Measurements from ENCODE around the gene ZNF385C. TPM values are rescaled to one million over a fixed set of nuclear protein-coding genes. Genes with fewer than 3 reads are reported as not detected.

Gene ZNF385C
- polyA plus RNA-seq, 1 donor (not counting 4 experiments of a cell fraction or from before 2014, with no cell fraction given) = 0.09 TPM

DNA sequence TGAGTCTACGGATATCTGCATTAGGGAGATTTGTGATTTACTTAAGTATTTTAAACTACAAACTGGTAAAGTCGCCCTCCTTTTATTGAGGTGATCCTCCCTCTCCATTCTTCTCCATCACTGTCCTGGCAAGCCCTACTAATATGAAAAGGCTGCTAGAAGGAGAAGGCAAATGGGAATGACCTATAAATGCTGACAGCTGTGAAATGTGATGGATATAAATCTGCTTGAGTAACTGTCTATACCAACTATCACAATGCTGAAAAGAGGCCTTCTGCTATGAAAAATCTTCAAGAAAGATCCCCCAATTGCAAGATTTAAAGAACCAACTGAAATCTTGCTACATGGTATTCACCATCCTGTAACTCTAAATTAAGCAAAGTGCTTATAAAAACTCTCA, 96.5 kb downstream of the ZNF385C start:
- peaks cover 13% of the 10 kb centered on the region for H4K20me1 ChIP-seq (ENCODE audit: control insufficient read depth, extremely low read depth, insufficient read depth, low read length)

DNA sequence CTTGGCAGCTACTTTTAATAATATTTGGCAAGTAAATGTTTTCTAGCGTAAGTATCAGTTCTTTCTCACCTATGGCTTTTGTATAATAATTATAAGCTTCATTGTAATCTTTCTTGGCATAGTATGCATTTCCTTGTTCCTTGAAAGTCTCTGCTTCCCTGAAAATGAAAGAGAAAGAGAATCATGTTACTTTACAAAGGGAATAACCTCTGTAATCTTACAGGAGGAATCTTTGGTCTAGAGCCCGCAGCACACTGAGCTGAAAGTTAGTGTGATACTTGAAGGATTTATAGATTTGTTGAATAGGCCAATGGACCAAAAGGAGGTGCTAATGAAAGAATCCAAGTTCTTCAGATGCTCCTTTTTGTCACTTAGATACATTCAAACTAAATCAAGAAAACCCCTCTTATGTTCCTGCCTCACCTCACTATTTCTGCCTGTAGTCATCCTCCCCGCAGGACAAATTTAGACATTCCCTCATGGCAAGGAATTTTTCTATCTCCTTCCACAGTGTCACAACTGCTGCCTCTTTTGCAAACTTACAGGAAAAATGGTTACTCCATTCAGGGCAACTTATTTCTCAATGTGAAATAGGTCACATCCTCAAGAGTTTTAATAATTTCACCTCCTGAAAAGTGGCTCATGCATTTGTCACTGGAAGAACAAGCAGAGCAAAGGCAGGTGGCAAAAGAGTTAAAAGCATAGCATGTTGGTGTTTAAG, 97.7 kb downstream of the ZNF385C start:
- peaks cover 6% of the 10 kb centered on the region for H3K9me1 ChIP-seq (ENCODE audit: control insufficient read depth, extremely low read depth, insufficient read depth, low read length)
- H3K27me3 ChIP-seq (ENCODE audit: control insufficient read depth, extremely low read depth, insufficient read depth, low read length) = no peaks in the 10 kb centered on the region
- H3K4me3 ChIP-seq (ENCODE audit: control insufficient read depth in 2 of 3, extremely low read depth in 1 of 3, insufficient read depth in 2 of 3, low read depth in 1 of 3, low read length in 3 of 3) = no peak overlapping the region
- peaks cover 6% of the 10 kb centered on the region for H3K4me1 ChIP-seq (ENCODE audit: control insufficient read depth, extremely low read depth, insufficient read depth, low read length)
- TF ChIP-seq EZH2 (IDR thresholded peaks at IDR 0.05; ENCODE audit: low read length) = no peak
- TF ChIP-seq, protein P1, sequence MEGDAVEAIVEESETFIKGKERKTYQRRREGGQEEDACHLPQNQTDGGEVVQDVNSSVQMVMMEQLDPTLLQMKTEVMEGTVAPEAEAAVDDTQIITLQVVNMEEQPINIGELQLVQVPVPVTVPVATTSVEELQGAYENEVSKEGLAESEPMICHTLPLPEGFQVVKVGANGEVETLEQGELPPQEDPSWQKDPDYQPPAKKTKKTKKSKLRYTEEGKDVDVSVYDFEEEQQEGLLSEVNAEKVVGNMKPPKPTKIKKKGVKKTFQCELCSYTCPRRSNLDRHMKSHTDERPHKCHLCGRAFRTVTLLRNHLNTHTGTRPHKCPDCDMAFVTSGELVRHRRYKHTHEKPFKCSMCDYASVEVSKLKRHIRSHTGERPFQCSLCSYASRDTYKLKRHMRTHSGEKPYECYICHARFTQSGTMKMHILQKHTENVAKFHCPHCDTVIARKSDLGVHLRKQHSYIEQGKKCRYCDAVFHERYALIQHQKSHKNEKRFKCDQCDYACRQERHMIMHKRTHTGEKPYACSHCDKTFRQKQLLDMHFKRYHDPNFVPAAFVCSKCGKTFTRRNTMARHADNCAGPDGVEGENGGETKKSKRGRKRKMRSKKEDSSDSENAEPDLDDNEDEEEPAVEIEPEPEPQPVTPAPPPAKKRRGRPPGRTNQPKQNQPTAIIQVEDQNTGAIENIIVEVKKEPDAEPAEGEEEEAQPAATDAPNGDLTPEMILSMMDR (optimal IDR thresholded peaks at IDR 0.05 in 1 of 3, IDR thresholded peaks at IDR 0.05 in 1 of 3, conservative IDR thresholded peaks at IDR 0.05 in 1 of 3; ENCODE audit: extremely low read depth in 1 of 3, insufficient read depth in 2 of 3, low read length in 3 of 3) = no peak
- no peak overlapping the region for H3K4me2 ChIP-seq (ENCODE audit: control insufficient read depth, extremely low read depth, insufficient read depth, low read depth, low read length)
- H3K9ac ChIP-seq (ENCODE audit: control insufficient read depth, extremely low read depth, insufficient read depth, low read length) = no peak overlapping the region
- dilution Hi-C loops (cut with MboI; ENCODE audit: extremely low pct_ligation_motif_present, low sequenced_read_pairs) = no loop called here
- no peak overlapping the region for H3K27ac ChIP-seq (ENCODE audit: control insufficient read depth, insufficient read depth, low read length)
- peaks cover 27 to 28% of the 10 kb centered on the region in 2 experiments for H3K36me3 ChIP-seq (ENCODE audit: control insufficient read depth in 2 of 2, extremely low read depth in 1 of 2, insufficient read depth in 2 of 2, low read length in 2 of 2)
- peaks cover 51% of the 10 kb centered on the region for H3K79me2 ChIP-seq (ENCODE audit: control insufficient read depth, insufficient read depth, low read length)
- H2AFZ ChIP-seq (ENCODE audit: control insufficient read depth, low read length) = no peak overlapping the region
- no peak for FAIRE-seq
- H3K9me3 ChIP-seq (ENCODE audit: control insufficient read depth, low read depth, low read length) = no peaks in the 10 kb centered on the region
- peaks cover 13% of the 10 kb centered on the region for H4K20me1 ChIP-seq (ENCODE audit: control insufficient read depth, extremely low read depth, insufficient read depth, low read length)
- DNase-seq (ENCODE audit: low read depth, low spot score) = no peak

More for the DNA sequence above, 96.5 kb downstream of the ZNF385C start:
- H3K9ac ChIP-seq (ENCODE audit: control insufficient read depth, extremely low read depth, insufficient read depth, low read length) = no peak overlapping the region
- peaks cover 6% of the 10 kb centered on the region for H3K4me1 ChIP-seq (ENCODE audit: control insufficient read depth, extremely low read depth, insufficient read depth, low read length)
- TF ChIP-seq, protein P1 (optimal IDR thresholded peaks at IDR 0.05 in 1 of 3, IDR thresholded peaks at IDR 0.05 in 1 of 3, conservative IDR thresholded peaks at IDR 0.05 in 1 of 3; ENCODE audit: extremely low read depth in 1 of 3, insufficient read depth in 2 of 3, low read length in 3 of 3) = no peak
- TF ChIP-seq EZH2 (IDR thresholded peaks at IDR 0.05; ENCODE audit: low read length) = no peak
- peaks cover 22% of the 10 kb centered on the region in 2 experiments for H3K36me3 ChIP-seq (ENCODE audit: control insufficient read depth in 2 of 2, extremely low read depth in 1 of 2, insufficient read depth in 2 of 2, low read length in 2 of 2)
- no peaks in the 10 kb centered on the region for H3K9me3 ChIP-seq (ENCODE audit: control insufficient read depth, low read depth, low read length)
- H3K79me2 ChIP-seq (ENCODE audit: control insufficient read depth, insufficient read depth, low read length) = peaks cover 63% of the 10 kb centered on the region
- no peak overlapping the region for H3K4me3 ChIP-seq (ENCODE audit: control insufficient read depth in 2 of 3, extremely low read depth in 1 of 3, insufficient read depth in 2 of 3, low read depth in 1 of 3, low read length in 3 of 3)
- H2AFZ ChIP-seq (ENCODE audit: control insufficient read depth, low read length) = no peak overlapping the region
- DNase-seq (ENCODE audit: low read depth, low spot score) = no peak
- no peaks in the 10 kb centered on the region for H3K27me3 ChIP-seq (ENCODE audit: control insufficient read depth, extremely low read depth, insufficient read depth, low read length)
- FAIRE-seq = no peak
- no peak overlapping the region for H3K27ac ChIP-seq (ENCODE audit: control insufficient read depth, insufficient read depth, low read length)
- dilution Hi-C loops (cut with MboI; ENCODE audit: extremely low pct_ligation_motif_present, low sequenced_read_pairs) = no loop called here
- H3K9me1 ChIP-seq (ENCODE audit: control insufficient read depth, extremely low read depth, insufficient read depth, low read length) = peaks cover 6% of the 10 kb centered on the region
- H3K4me2 ChIP-seq (ENCODE audit: control insufficient read depth, extremely low read depth, insufficient read depth, low read depth, low read length) = no peak overlapping the region
